EL (cell line): ENCODE results near the gene SOCS6.
"Not testable (repeated sequence)": the region's sequence is repeated elsewhere in the genome, so short reads cannot be mapped to it uniquely, and the experiment has no call there.

Source experiments
- DNase-seq: peaks from one replicate; pipeline ENCODE4 v3.0.0-alpha.2; 2016

The SOCS6 gene

GRCh38 chr18:70363861-70364260, 75.0 kb downstream of the SOCS6 start:
- peak; percentile 65 for DNase-seq

GRCh38 chr18:70365361-70365760, 76.5 kb downstream of the SOCS6 start:
- no peak for DNase-seq

GRCh38 chr18:70366174-70366573, 77.3 kb downstream of the SOCS6 start:
- no peak for DNase-seq

GRCh38 chr18:70366670-70367069, 77.8 kb downstream of the SOCS6 start:
- DNase-seq, result no peak

GRCh38 chr18:70367344-70367743, 78.5 kb downstream of the SOCS6 start:
- not testable (repeated sequence) for DNase-seq

GRCh38 chr18:70368903-70369302, 80.1 kb downstream of the SOCS6 start:
- DNase-seq, result no peak

- DNase-seq, result no peak
Measured at GRCh38 chr18:70370762-70371733, 82.2 kb downstream of the SOCS6 start.

- no peak for DNase-seq
Measured at GRCh38 chr18:70371908-70372307, 83.1 kb downstream of the SOCS6 start.

GRCh38 chr18:70372450-70373041, 83.7 kb downstream of the SOCS6 start:
- no peak for DNase-seq

- DNase-seq, result peak; percentile 87
Measured at GRCh38 chr18:70373042-70373519, 84.2 kb downstream of the SOCS6 start.

- peak; percentile 59 for DNase-seq
Measured at GRCh38 chr18:70374154-70374553, 85.3 kb downstream of the SOCS6 start.

GRCh38 chr18:70376137-70376913, 87.5 kb downstream of the SOCS6 start:
- DNase-seq, result no peak

GRCh38 chr18:70376914-70377258, 88.0 kb downstream of the SOCS6 start:
- no peak for DNase-seq

- no peak for DNase-seq
Measured at GRCh38 chr18:70377317-70377799, 88.5 kb downstream of the SOCS6 start.

- DNase-seq, result no peak
Measured at GRCh38 chr18:70377857-70378701, 89.2 kb downstream of the SOCS6 start.
